Natural killer cell (primary cell): Measurements from ENCODE around the gene GNGT2. TPM values are rescaled to one million over a fixed set of nuclear protein-coding genes. Genes with fewer than 3 reads are reported as not detected.

ENCODE experiments used
- ATAC-seq, 3 donors: fragments of 150-1000 bp in 2 of 3; fragments of 200-7000 bp in 1 of 3; cut with Tn5 transposase; 1 replicate in 1 of 3; 2 replicates in 2 of 3; pipeline ENCODE4 v1.10.0; 2021; ENCODE audit warnings: mild to moderate bottlenecking in 2 of 3, moderate library complexity in 2 of 3
- DNase-seq, 2 donors: peaks; one replicate each; pipeline versions ENCODE4 v3.0.0 to v3.0.0-alpha.2; 2013 to 2021; ENCODE audit warnings: mixed read lengths in 1 of 2
- H3K27ac ChIP-seq: one replicate; pipeline ENCODE4 v1.5.1; 2013; ENCODE audit warnings: mild to moderate bottlenecking, low read length
- H3K27me3 ChIP-seq: one replicate; pipeline ENCODE4 v1.6.1; 2013; ENCODE audit warnings: low read length; ENCODE audit not compliant: control insufficient read depth, insufficient read depth
- H3K36me3 ChIP-seq: one replicate; pipeline ENCODE4 v1.6.1; 2013; ENCODE audit warnings: low read length; ENCODE audit not compliant: control insufficient read depth, insufficient read depth
- H3K4me1 ChIP-seq: one replicate; pipeline ENCODE4 v1.6.1; 2013; ENCODE audit warnings: low read length; ENCODE audit not compliant: control insufficient read depth, insufficient read depth
- H3K4me3 ChIP-seq: one replicate; pipeline ENCODE4 v1.5.1; 2013; ENCODE audit warnings: low read length
- H3K9me3 ChIP-seq: one replicate; pipeline ENCODE4 v1.6.1; 2013; ENCODE audit warnings: low read length; ENCODE audit not compliant: control insufficient read depth, insufficient read depth
- H3K27ac Mint-ChIP-seq, 2 donors: one replicate each; pipeline ENCODE4 v1.8.0; 2022; ENCODE audit warnings: mild to moderate bottlenecking in 2 of 2, mixed read lengths in 2 of 2, moderate library complexity in 1 of 2
- H3K27me3 Mint-ChIP-seq, 2 donors: one replicate each; pipeline ENCODE4 v1.8.0; 2022; ENCODE audit warnings: low read depth in 2 of 2, mixed read lengths in 2 of 2
- H3K36me3 Mint-ChIP-seq: one replicate; pipeline ENCODE4 v1.8.0; 2022; ENCODE audit warnings: mixed read lengths
- H3K4me1 Mint-ChIP-seq, 2 donors: one replicate each; pipeline ENCODE4 v1.8.0; 2022; ENCODE audit warnings: mixed read lengths in 2 of 2
- H3K4me3 Mint-ChIP-seq: one replicate; pipeline ENCODE4 v1.8.0; 2022; ENCODE audit warnings: mild to moderate bottlenecking, moderate library complexity, mixed read lengths
- H3K9me3 Mint-ChIP-seq, 2 donors: one replicate each; pipeline ENCODE4 v1.8.0; 2022; ENCODE audit warnings: mixed read lengths in 2 of 2
- CTCF ChIP-seq: fragments of 200-600 bp; IDR thresholded peaks from one replicate; pipeline ENCODE4 v1.8.0; 2022; ENCODE audit warnings: antibody characterized with exemption
- WGBS: methylation state at CpG from one replicate; pipeline ENCODE4 v1.1.7; 2013; ENCODE audit warnings: missing lambda C conversion rate; ENCODE audit not compliant: insufficient coverage; 5-methylcytosine and 5-hydroxymethylcytosine counted together
- intact Hi-C: fragments of 100-400 bp; cut with micrococcal nuclease; formaldehyde crosslinking; loops from one replicate; pipeline ENCODE4 v1.14.2; 2022
- total RNA-seq, 4 donors: library from RNA; stranded (reverse); fragments of 120-200 nt in 1 of 4; gene quantifications; one replicate each; pipeline versions ENCODE4 v1.2.3 to v1.2.4, GENCODE V29; 2013 to 2022

The GNGT2 gene
- total RNA-seq, 3 donors from 2014 or later (not counting 1 experiment from before 2014, with no cell fraction given), result 35.8 to 41.6 (median 39.4) TPM

- WGBS, result 77% methylated on average over 11 of the region's 11 CpGs
- peaks cover 29 to 33% of the 10 kb centered on the region in 2 donors for H3K27me3 Mint-ChIP-seq
Measured at GRCh38 chr17:49156256-49156655, 54.1 kb downstream of the GNGT2 start.

More at GRCh38 chr17:49156256-49156655, 54.1 kb downstream of the GNGT2 start:
- H3K27ac Mint-ChIP-seq, result no peak overlapping the region
- no peak overlapping the region for H3K4me3 Mint-ChIP-seq
- H3K4me1 Mint-ChIP-seq, result no peaks in the 10 kb centered on the region
- H3K4me3 ChIP-seq, result no peak overlapping the region
- H3K9me3 Mint-ChIP-seq, result no peaks in the 10 kb centered on the region
- H3K4me1 ChIP-seq, result no peaks in the 10 kb centered on the region
- ATAC-seq (no peak), DNase-seq (no peak)
- no peaks in the 10 kb centered on the region for H3K36me3 ChIP-seq
- H3K36me3 Mint-ChIP-seq, result no peaks in the 10 kb centered on the region
- H3K27ac ChIP-seq, result no peak overlapping the region
- peaks cover 2% of the 10 kb centered on the region for H3K27me3 ChIP-seq
- intact Hi-C loops, result no loop called here
- H3K9me3 ChIP-seq, result no peaks in the 10 kb centered on the region
- TF ChIP-seq CTCF, result no peak

Other genes starting within 250 kb of the GNGT2 start
- gene GIP, start 242.0 kb downstream of the GNGT2 start, total RNA-seq, result not detected
- not detected for gene IGF2BP1, start 213.2 kb downstream of the GNGT2 start, total RNA-seq
- gene B4GALNT2, start 77.8 kb downstream of the GNGT2 start, total RNA-seq, result under 1 TPM in 2 of 3 donors, not detected in 1; 0.05 TPM
- gene ABI3, start 133 bp upstream of the GNGT2 start, total RNA-seq, result 100 to 1,000 TPM in 2 of 3 donors, 10 to 100 TPM in 1; 82.9 to 131 (median 101) TPM
- 1 to 10 TPM in 1 of 3 donors, not detected in 2; 1.7 TPM for gene PHOSPHO1, start 20.2 kb upstream of the GNGT2 start, total RNA-seq
- gene ZNF652, start 151.7 kb upstream of the GNGT2 start, total RNA-seq, result 10 to 100 TPM; 53.8 to 79.1 (median 73.3) TPM
- gene PHB1, start 204.3 kb upstream of the GNGT2 start, total RNA-seq, result 10 to 100 TPM; 49.6 to 66.2 (median 60.3) TPM